Prostate gland (tissue), 2 donors: Measurements from ENCODE around the gene SOX18. TPM values are rescaled to one million over a fixed set of nuclear protein-coding genes. Genes with fewer than 3 reads are reported as not detected.
A peak's percentile ranks its signal among the peaks of the same experiment; 100 is the strongest.

ENCODE experiments used
- DNase-seq: peaks from one replicate; pipeline ENCODE4 v3.0.0-alpha.2; 2019; ENCODE audit warnings: low spot score
- H3K27ac ChIP-seq, 2 donors: fragments of 200-600 bp; sonication (generic); 2 replicates each; pipeline ENCODE4 v1.5.1; 2017 to 2019
- H3K27me3 ChIP-seq: fragments of 200-600 bp; sonication (generic); replicated peaks from 2 replicates; pipeline ENCODE4 v1.5.1; 2019; ENCODE audit not compliant: insufficient read depth
- H3K36me3 ChIP-seq, 2 donors: fragments of 200-600 bp; sonication (generic); 1 replicate in 1 of 2; 2 replicates in 1 of 2; pipeline versions ENCODE4 v1.5.1 to v1.8.1; 2017 to 2019
- H3K4me1 ChIP-seq: fragments of 200-600 bp; sonication (generic); replicated peaks from 2 replicates; pipeline ENCODE4 v1.5.1; 2019
- H3K4me3 ChIP-seq, 2 donors: fragments of 200-600 bp; sonication (generic); 2 replicates each; pipeline ENCODE4 v1.5.1; 2017 to 2019
- H3K9me3 ChIP-seq: fragments of 200-600 bp; sonication (generic); 2 replicates; pipeline ENCODE4 v1.5.1; 2017
- CTCF ChIP-seq, 4 experiments: fragments of 200-600 bp in 2 of 4; fragments of 450-650 bp in 2 of 4; sonication (generic) in 2 of 4; IDR thresholded peaks; 1 replicate in 3 of 4; 2 replicates in 1 of 4; pipeline ENCODE4 v1.5.1; 2016 to 2019; ENCODE audit warnings: antibody characterized with exemption in 4 of 4, mild to moderate bottlenecking in 2 of 4, moderate library complexity in 2 of 4
- POLR2A ChIP-seq: fragments of 450-650 bp; IDR thresholded peaks from one replicate; pipeline ENCODE4 v1.6.1; 2016; ENCODE audit warnings: antibody characterized with exemption, mild to moderate bottlenecking
- POLR2AphosphoS5 ChIP-seq: sonication (generic); formaldehyde crosslinking; IDR thresholded peaks from one replicate; pipeline ENCODE4 v1.6.1; 2017; ENCODE audit warnings: antibody characterized with exemption
- WGBS: methylation state at CpG from one replicate; pipeline ENCODE4 v1.1.5; 2018; 5-methylcytosine and 5-hydroxymethylcytosine counted together
- intact Hi-C: fragments of 100-400 bp; cut with DNase I; formaldehyde crosslinking; loops from one replicate; pipeline ENCODE4 v1.14.2; 2022
- total RNA-seq, 2 donors: library from RNA; depleted of rRNA; stranded (reverse); fragments of >200 nt; gene quantifications; one replicate each; pipeline ENCODE4 v1.1.0, GENCODE V29; 2016

SOX18 gene
- total RNA-seq, 2 donors from 2014 or later = 4.7 to 12.8 TPM

GRCh38 chr20:64047968-64048401 lies 1.5 kb downstream of the SOX18 start:
- Histone ChIP-seq H3K4me3 (peak overlapping the region in 1 of 2 donors; percentile 5), H3K4me1 (peaks cover 3% of the 10 kb centered on the region), H3K9me3 (no peaks in the 10 kb centered on the region), H3K27ac (no peak overlapping the region), H3K27me3 (peaks cover 10% of the 10 kb centered on the region), H3K36me3 (no peaks in the 10 kb centered on the region)
- intact Hi-C loops = no loop called here
- no peak for TF ChIP-seq CTCF (IDR thresholded peaks at IDR 0.05)
- TF ChIP-seq POLR2A = no peak
- no peak for TF ChIP-seq POLR2AphosphoS5
- WGBS = 3% methylated on average over 42 of the region's 49 CpGs
- no peak for DNase-seq

- peaks cover 10% of the 10 kb centered on the region for H3K27me3 ChIP-seq
- peaks cover 3% of the 10 kb centered on the region for H3K4me1 ChIP-seq
- no peak for DNase-seq
- H3K4me3 ChIP-seq = no peak overlapping the region
- H3K9me3 ChIP-seq = no peaks in the 10 kb centered on the region
- TF ChIP-seq CTCF (IDR thresholded peaks at IDR 0.05) (no peak), POLR2A (no peak), POLR2AphosphoS5 (no peak)
- intact Hi-C loops = no loop called here
- H3K36me3 ChIP-seq = no peaks in the 10 kb centered on the region
- 82% methylated on average over 8 of the region's 8 CpGs for WGBS
- no peak overlapping the region for H3K27ac ChIP-seq
Observed at GRCh38 chr20:64047046-64047389, 2.4 kb downstream of the SOX18 start.

- no peak overlapping the region for H3K4me3 ChIP-seq
- no peaks in the 10 kb centered on the region for H3K9me3 ChIP-seq
- peaks cover 8% of the 10 kb centered on the region for H3K27me3 ChIP-seq
- WGBS = 62% methylated on average over 11 of the region's 11 CpGs
- no peak overlapping the region for H3K27ac ChIP-seq
- no peak for DNase-seq
- H3K36me3 ChIP-seq = no peaks in the 10 kb centered on the region
- no peak for TF ChIP-seq POLR2A
- TF ChIP-seq CTCF (IDR thresholded peaks at IDR 0.05) = no peak
- no peak for TF ChIP-seq POLR2AphosphoS5
- intact Hi-C loops = no loop called here
- peaks cover 3% of the 10 kb centered on the region for H3K4me1 ChIP-seq
Observed at GRCh38 chr20:64045346-64046011, 4.0 kb downstream of the SOX18 start.

GRCh38 chr20:64044484-64045247 lies 4.8 kb downstream of the SOX18 start:
- Histone ChIP-seq H3K9me3 (no peaks in the 10 kb centered on the region), H3K36me3 (no peaks in the 10 kb centered on the region), H3K4me3 (no peak overlapping the region), H3K27ac (no peak overlapping the region), H3K27me3 (peaks cover 3% of the 10 kb centered on the region), H3K4me1 (peaks cover 3% of the 10 kb centered on the region)
- TF ChIP-seq POLR2A (no peak), POLR2AphosphoS5 (no peak), CTCF (IDR thresholded peaks at IDR 0.05) (no peak)
- 57% methylated on average over 10 of the region's 14 CpGs for WGBS
- DNase-seq = no peak
- intact Hi-C loops = no loop called here

- Histone ChIP-seq H3K9me3 (no peaks in the 10 kb centered on the region), H3K4me3 (no peak overlapping the region), H3K4me1 (peaks cover 3% of the 10 kb centered on the region), H3K27ac (no peak overlapping the region), H3K27me3 (peaks cover 3% of the 10 kb centered on the region), H3K36me3 (no peaks in the 10 kb centered on the region)
- 88% methylated on average over 9 of the region's 9 CpGs for WGBS
- DNase-seq = no peak
- TF ChIP-seq CTCF (IDR thresholded peaks at IDR 0.05) (no peak), POLR2AphosphoS5 (no peak), POLR2A (no peak)
- intact Hi-C loops = no loop called here
Observed at GRCh38 chr20:64043768-64044167, 5.7 kb downstream of the SOX18 start.
